ENCODE measurements around the gene PRDM15. TPM values are rescaled to one million over a fixed set of nuclear protein-coding genes. Genes with fewer than 3 reads are reported as not detected.
A peak's percentile ranks its signal among the peaks of the same experiment; 100 is the strongest.

The PRDM15 gene
- total RNA-seq, 1 experiment from 2014 or later: 11.2 TPM

DNA sequence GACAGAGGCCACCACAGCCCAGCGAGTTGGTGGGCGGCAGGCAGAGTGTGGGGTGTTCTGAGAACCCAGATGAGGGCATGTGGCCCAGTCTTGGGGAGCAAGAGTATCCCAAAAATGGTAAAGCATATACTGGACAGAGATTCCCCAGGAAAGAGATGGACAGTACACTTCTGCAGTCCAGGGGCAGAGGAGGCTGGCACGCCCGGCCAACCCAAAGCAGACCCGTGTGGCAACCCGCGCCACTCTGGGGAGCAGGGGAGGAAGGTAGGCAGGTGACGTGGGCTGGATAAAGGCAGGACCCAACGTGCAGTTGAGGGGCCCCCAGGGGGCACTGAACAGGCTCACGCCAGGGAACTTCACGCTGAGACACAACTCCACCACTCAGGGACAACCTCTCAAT, 65.9 kb downstream of the PRDM15 start:
- CTCF ChIA-PET: no interaction called here
- H3K9me3 ChIP-seq (ENCODE audit: control insufficient read depth, insufficient read depth, low read depth, low read length): no peaks in the 10 kb centered on the region
- TF ChIP-seq TCF7L2 (IDR thresholded peaks at IDR 0.05; ENCODE audit: low read depth, low read length) (no peak), POLR2AphosphoS5 (IDR thresholded peaks at IDR 0.05; ENCODE audit: low read depth, low read length) (no peak)
- TF ChIP-seq, protein P1, sequence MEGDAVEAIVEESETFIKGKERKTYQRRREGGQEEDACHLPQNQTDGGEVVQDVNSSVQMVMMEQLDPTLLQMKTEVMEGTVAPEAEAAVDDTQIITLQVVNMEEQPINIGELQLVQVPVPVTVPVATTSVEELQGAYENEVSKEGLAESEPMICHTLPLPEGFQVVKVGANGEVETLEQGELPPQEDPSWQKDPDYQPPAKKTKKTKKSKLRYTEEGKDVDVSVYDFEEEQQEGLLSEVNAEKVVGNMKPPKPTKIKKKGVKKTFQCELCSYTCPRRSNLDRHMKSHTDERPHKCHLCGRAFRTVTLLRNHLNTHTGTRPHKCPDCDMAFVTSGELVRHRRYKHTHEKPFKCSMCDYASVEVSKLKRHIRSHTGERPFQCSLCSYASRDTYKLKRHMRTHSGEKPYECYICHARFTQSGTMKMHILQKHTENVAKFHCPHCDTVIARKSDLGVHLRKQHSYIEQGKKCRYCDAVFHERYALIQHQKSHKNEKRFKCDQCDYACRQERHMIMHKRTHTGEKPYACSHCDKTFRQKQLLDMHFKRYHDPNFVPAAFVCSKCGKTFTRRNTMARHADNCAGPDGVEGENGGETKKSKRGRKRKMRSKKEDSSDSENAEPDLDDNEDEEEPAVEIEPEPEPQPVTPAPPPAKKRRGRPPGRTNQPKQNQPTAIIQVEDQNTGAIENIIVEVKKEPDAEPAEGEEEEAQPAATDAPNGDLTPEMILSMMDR (IDR thresholded peaks at IDR 0.05): no peak
- no peaks in the 10 kb centered on the region for H3K27me3 ChIP-seq (ENCODE audit: control insufficient read depth, insufficient read depth, low read length)
- H3K4me1 ChIP-seq (ENCODE audit: control insufficient read depth, insufficient read depth, low read length): peaks cover 5% of the 10 kb centered on the region; the same call in 1 of the 2 replicates
- no peak for ATAC-seq
- POLR2A ChIA-PET: no interaction called here
- BruUV-seq (replicated peaks): no TSS peak
- DNase-seq (ENCODE audit: low read depth, low spot score): no peak
- intact Hi-C loops (cut with micrococcal nuclease; ENCODE audit: unreplicated experiment) (no loop called here), in situ Hi-C loops (cut with HindIII; ENCODE audit: low pct_unique_long_range_greater_than_20kb, low sequenced_read_pairs) (no loop called here)
- H3K4me3 ChIP-seq (ENCODE audit: low read depth in 2 of 2, low read length in 2 of 2): no peak overlapping the region
- no peaks in the 10 kb centered on the region for H3K36me3 ChIP-seq (ENCODE audit: control insufficient read depth, insufficient read depth, low read length)
- H3K27ac ChIP-seq (ENCODE audit: low read length): 0 out of 2 replicates have a peak overlapping the region, but pooled peaks have one; percentile 12

DNA sequence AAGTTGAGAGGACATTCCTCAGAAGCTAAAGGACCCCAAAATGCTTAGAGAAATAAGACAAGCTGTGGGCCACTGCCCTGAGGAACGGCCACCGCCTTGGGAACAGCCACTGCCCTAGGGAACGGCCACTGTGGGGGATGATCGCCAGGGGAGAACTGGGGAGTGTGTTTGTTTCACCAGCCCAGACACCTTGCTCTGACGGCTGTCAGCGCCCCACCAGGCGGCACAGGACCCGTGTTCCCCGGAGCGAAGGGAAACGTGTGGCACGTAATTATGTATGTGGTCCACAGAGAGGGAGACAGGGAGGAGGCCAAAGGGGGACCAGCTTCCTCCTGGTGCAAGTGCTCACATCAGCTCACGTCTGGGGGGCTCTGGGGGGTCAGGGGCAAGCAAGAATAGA, 66.5 kb downstream of the PRDM15 start:
- H3K36me3 ChIP-seq (ENCODE audit: control insufficient read depth, insufficient read depth, low read length): no peaks in the 10 kb centered on the region
- no peak overlapping the region for H3K27ac ChIP-seq (ENCODE audit: low read length)
- DNase-seq (ENCODE audit: low read depth, low spot score) (no peak), ATAC-seq (no peak)
- in situ Hi-C loops (cut with HindIII; ENCODE audit: low pct_unique_long_range_greater_than_20kb, low sequenced_read_pairs): no loop called here
- CTCF ChIA-PET: no interaction called here
- H3K27me3 ChIP-seq (ENCODE audit: control insufficient read depth, insufficient read depth, low read length): no peaks in the 10 kb centered on the region
- H3K9me3 ChIP-seq (ENCODE audit: control insufficient read depth, insufficient read depth, low read depth, low read length): no peaks in the 10 kb centered on the region
- no peak for TF ChIP-seq TCF7L2 (IDR thresholded peaks at IDR 0.05; ENCODE audit: low read depth, low read length)
- TF ChIP-seq, protein P2, sequence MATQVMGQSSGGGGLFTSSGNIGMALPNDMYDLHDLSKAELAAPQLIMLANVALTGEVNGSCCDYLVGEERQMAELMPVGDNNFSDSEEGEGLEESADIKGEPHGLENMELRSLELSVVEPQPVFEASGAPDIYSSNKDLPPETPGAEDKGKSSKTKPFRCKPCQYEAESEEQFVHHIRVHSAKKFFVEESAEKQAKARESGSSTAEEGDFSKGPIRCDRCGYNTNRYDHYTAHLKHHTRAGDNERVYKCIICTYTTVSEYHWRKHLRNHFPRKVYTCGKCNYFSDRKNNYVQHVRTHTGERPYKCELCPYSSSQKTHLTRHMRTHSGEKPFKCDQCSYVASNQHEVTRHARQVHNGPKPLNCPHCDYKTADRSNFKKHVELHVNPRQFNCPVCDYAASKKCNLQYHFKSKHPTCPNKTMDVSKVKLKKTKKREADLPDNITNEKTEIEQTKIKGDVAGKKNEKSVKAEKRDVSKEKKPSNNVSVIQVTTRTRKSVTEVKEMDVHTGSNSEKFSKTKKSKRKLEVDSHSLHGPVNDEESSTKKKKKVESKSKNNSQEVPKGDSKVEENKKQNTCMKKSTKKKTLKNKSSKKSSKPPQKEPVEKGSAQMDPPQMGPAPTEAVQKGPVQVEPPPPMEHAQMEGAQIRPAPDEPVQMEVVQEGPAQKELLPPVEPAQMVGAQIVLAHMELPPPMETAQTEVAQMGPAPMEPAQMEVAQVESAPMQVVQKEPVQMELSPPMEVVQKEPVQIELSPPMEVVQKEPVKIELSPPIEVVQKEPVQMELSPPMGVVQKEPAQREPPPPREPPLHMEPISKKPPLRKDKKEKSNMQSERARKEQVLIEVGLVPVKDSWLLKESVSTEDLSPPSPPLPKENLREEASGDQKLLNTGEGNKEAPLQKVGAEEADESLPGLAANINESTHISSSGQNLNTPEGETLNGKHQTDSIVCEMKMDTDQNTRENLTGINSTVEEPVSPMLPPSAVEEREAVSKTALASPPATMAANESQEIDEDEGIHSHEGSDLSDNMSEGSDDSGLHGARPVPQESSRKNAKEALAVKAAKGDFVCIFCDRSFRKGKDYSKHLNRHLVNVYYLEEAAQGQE (IDR thresholded peaks at IDR 0.05; ENCODE audit: insufficient read depth in 1 of 2, low read depth in 2 of 2, low read length in 1 of 2): no peak
- no peak for TF ChIP-seq POLR2AphosphoS5 (IDR thresholded peaks at IDR 0.05; ENCODE audit: low read depth, low read length)
- TF ChIP-seq, protein P1 (IDR thresholded peaks at IDR 0.05): no peak
- TF ChIP-seq SIN3A (IDR thresholded peaks at IDR 0.05; ENCODE audit: borderline replicate concordance, insufficient read depth, low read depth, low read length): no peak
- no TSS peak for BruUV-seq (replicated peaks)
- H3K4me3 ChIP-seq (ENCODE audit: low read depth in 2 of 2, low read length in 2 of 2): no peak overlapping the region
- POLR2A ChIA-PET: no interaction called here
- H3K4me1 ChIP-seq (ENCODE audit: control insufficient read depth, insufficient read depth, low read length): peaks cover 5% of the 10 kb centered on the region; the same call in 1 of the 2 replicates
- intact Hi-C loops (cut with micrococcal nuclease; ENCODE audit: unreplicated experiment): no loop called here
